Nephron progenitor cell (in vitro differentiated cells): ENCODE data around the gene BICD1.

ENCODE experiments used
- DNase-seq: peaks from one replicate; pipeline ENCODE4 v3.0.0; 2021
- H3K27ac Mint-ChIP-seq: 2 replicates; pipeline ENCODE4 v1.8.0; 2021; ENCODE audit warnings: mild to moderate bottlenecking, moderate library complexity, mixed read lengths
- H3K27me3 Mint-ChIP-seq: 2 replicates; pipeline ENCODE4 v1.8.0; 2021; ENCODE audit warnings: mild to moderate bottlenecking, low read depth, mixed read lengths; ENCODE audit not compliant: poor library complexity
- H3K36me3 Mint-ChIP-seq: 2 replicates; pipeline ENCODE4 v1.8.0; 2021; ENCODE audit warnings: low read depth, mixed read lengths
- H3K4me1 Mint-ChIP-seq: 2 replicates; pipeline ENCODE4 v1.8.0; 2021; ENCODE audit warnings: mixed read lengths
- H3K4me3 Mint-ChIP-seq: 2 replicates; pipeline ENCODE4 v1.8.0; 2021; ENCODE audit warnings: mild to moderate bottlenecking, moderate library complexity, mixed read lengths
- H3K9me3 Mint-ChIP-seq: 2 replicates; pipeline ENCODE4 v1.8.0; 2021; ENCODE audit warnings: mild to moderate bottlenecking, moderate library complexity, mixed read lengths
- TF ChIP-seq, protein P1 (sequence below): fragments of 200-600 bp; sonication (generic); IDR thresholded peaks from 2 replicates; pipeline ENCODE4 v1.5.0; 2021; ENCODE audit warnings: antibody characterized with exemption

The BICD1 gene

DNA sequence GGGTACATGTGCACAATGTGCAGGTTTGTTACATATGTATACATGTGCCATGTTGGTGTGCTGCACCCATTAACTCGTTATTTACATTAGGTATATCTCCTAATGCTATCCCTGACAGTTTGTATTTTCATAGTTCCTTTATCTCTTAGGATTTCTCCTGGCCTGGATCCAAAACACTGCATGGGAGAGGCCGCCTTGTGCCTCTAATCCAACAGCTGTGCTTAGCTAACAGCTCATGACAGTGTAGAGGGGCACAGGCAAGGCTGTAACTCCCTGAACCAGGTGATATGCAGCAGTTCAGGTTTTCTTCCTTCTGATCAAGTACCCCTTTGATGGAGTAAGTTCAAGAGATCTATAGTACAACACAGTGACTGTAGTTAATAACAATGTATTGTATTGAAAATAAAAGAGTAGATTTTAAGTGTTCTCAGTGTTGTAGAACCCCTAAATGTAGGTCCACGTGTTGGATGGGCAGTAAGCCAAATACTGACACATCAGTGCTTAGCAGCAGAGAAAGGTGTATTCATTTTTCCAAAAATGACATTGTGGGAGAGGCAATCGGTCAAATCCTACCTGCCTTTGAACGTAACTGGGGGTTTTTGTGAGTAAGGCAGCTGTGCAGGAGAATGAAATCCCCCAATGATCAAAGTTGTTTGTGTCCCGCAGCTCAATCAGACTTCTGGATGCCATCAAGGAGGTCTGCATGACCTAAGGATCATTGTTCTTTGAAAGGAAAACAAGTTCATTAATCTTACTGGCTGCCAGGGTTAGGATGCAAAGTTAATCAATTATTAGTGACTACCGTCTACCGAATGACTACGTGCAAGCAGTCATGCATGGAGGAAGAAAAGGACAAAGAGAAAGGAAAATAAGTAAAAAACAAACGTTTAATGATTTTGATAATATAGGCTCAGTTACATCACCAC is 203.4 kb downstream of the BICD1 start:
- TF ChIP-seq, protein P1, sequence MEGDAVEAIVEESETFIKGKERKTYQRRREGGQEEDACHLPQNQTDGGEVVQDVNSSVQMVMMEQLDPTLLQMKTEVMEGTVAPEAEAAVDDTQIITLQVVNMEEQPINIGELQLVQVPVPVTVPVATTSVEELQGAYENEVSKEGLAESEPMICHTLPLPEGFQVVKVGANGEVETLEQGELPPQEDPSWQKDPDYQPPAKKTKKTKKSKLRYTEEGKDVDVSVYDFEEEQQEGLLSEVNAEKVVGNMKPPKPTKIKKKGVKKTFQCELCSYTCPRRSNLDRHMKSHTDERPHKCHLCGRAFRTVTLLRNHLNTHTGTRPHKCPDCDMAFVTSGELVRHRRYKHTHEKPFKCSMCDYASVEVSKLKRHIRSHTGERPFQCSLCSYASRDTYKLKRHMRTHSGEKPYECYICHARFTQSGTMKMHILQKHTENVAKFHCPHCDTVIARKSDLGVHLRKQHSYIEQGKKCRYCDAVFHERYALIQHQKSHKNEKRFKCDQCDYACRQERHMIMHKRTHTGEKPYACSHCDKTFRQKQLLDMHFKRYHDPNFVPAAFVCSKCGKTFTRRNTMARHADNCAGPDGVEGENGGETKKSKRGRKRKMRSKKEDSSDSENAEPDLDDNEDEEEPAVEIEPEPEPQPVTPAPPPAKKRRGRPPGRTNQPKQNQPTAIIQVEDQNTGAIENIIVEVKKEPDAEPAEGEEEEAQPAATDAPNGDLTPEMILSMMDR: no peak
- Mint-ChIP-seq H3K27me3 (no peaks in the 10 kb centered on the region), H3K9me3 (peaks cover 4% of the 10 kb centered on the region), H3K4me1 (peaks cover 77% of the 10 kb centered on the region), H3K27ac (peak overlapping the region; percentile 79), H3K36me3 (peaks cover 28% of the 10 kb centered on the region), H3K4me3 (peak overlapping the region; percentile 39)
- no peak for DNase-seq

DNA sequence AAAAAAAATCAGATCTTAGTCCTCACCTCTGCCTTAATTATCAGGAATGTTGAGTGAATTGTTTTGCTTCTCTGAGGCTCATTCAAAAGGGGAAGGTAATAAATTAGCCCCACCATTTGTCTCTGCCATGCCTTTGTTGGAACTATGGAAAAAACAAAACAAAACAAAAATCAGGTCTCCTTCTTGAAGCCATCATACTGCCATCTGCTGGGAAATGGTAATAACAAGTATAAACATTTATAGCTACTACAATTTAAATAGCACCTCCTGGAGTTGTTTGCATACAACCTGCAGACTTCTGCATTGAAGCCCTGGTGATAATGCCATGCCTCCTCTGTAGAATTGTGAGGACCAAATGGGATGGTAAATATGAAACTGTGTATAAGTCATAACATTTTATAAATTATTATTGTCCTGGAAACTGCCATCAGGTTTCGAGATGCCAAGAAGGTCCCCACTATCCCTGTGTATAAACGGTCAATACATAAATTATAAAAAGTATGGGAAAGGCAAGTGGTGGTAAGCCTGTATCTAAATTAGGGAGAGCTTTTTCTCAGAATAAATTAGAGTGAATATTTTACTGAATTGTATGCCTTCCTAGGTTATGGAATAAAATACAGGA is 205.5 kb downstream of the BICD1 start:
- Mint-ChIP-seq H3K36me3 (peaks cover 24% of the 10 kb centered on the region), H3K4me1 (peaks cover 77% of the 10 kb centered on the region), H3K4me3 (peak overlapping the region; percentile 26), H3K9me3 (peaks cover 16% of the 10 kb centered on the region), H3K27ac (peak overlapping the region; percentile 97), H3K27me3 (no peaks in the 10 kb centered on the region)
- TF ChIP-seq, protein P1: peak; percentile 45
- peak; percentile 6 for DNase-seq

DNA sequence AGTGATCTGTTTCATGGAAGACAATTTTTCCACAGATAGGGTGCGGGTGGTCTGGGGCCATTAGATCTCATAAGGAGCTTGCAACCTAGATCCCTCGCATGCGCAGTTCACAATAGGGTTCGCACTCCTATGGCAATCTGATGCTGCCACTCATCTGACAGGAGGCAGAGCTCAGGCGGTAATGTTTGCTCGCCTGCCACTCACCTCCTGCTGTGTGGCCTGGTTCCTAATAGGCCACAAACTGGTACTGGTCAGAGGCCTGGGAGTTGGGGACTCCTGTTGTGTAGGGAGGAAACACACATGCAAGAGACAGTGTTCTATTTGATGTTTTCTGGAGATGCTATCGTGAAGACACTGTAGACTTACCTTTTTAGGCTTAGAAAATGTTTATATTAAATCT is 215.7 kb downstream of the BICD1 start:
- peak; percentile 5 for DNase-seq
- peaks cover 18% of the 10 kb centered on the region for H3K36me3 Mint-ChIP-seq
- peaks cover 8% of the 10 kb centered on the region for H3K9me3 Mint-ChIP-seq
- H3K4me3 Mint-ChIP-seq: no peak overlapping the region
- no peak overlapping the region for H3K27ac Mint-ChIP-seq
- TF ChIP-seq, protein P1: no peak
- peaks cover 7% of the 10 kb centered on the region for H3K27me3 Mint-ChIP-seq
- peaks cover 10% of the 10 kb centered on the region for H3K4me1 Mint-ChIP-seq

DNA sequence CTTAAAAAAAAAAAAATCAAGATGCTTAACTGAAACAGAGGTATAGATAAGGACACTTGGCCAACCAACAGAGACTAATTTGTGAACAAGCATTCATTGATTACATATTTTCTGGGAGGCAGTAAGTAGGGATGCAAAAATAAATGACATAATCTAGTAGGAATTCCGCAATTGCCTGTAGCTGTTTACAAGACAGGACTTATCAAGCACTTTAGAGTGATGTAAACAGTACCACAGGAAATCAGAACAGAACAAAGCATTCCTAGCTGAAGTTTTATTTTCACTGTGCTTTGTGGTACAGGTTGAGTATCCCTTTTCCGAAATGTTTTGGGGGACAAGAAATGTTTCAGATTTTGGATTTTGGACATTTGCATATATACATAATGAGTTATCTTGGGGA is 224.5 kb downstream of the BICD1 start:
- no peaks in the 10 kb centered on the region for H3K4me1 Mint-ChIP-seq
- peaks cover 54% of the 10 kb centered on the region for H3K36me3 Mint-ChIP-seq
- H3K27me3 Mint-ChIP-seq: no peaks in the 10 kb centered on the region
- TF ChIP-seq, protein P1: no peak
- peaks cover 4% of the 10 kb centered on the region for H3K9me3 Mint-ChIP-seq
- DNase-seq: no peak
- H3K27ac Mint-ChIP-seq: peak overlapping the region; percentile 36
- H3K4me3 Mint-ChIP-seq: no peak overlapping the region

DNA sequence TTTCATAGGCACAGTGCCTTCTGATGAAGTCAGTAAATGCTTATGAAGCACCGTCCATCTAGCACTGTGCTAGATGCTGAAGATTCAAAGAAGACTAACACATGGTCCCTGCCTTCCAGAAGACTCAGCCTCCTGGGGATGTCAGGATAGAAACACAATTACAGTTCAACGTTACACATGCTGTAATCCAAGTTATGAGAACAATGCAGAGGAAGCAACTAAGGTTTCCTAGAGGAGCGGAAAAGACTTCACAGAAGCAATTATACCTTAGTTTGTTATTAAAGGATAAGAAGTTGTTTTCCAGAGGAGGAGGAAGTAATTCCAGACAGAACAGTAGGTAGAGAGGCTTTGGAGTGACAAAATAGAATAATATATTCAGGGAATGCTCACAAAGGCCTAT is 225.8 kb downstream of the BICD1 start:
- Mint-ChIP-seq H3K27me3 (no peaks in the 10 kb centered on the region), H3K36me3 (peaks cover 48% of the 10 kb centered on the region), H3K4me1 (no peaks in the 10 kb centered on the region), H3K9me3 (peaks cover under 1% of the 10 kb centered on the region), H3K27ac (peak overlapping the region; percentile 83), H3K4me3 (no peak overlapping the region)
- TF ChIP-seq, protein P1: no peak
- DNase-seq: no peak
